Measurements from ENCODE around the gene SLC38A10.

DNA sequence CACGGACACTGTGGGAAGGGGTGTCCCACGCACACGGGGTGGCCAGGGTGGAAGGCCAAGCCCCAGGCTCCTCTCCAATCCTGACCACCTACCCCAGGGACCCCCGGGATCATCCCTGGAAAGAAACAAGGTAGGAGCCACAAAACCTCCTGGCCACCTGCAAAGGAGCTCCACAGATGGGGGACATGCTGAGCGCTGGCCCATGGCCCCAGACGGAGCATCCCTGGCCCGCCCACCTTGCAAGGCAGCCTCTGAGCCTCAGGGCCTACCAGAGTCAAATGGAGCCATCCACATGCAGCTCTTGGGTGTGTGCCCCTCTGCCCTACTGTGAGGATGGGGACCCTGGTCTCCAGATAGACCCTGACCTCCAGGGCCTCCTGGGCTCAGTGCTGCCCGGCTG, 16.3 kb downstream of the SLC38A10 start:
- no peak for TF ChIP-seq HMGA1 (CRISPR knock-in tag; conservative IDR thresholded peaks at IDR 0.05)
- TF ChIP-seq ESRRA (CRISPR knock-in tag; IDR thresholded peaks at IDR 0.05; ENCODE audit: low read depth): no peak
- no peak for TF ChIP-seq TBX2 (CRISPR knock-in tag; IDR thresholded peaks at IDR 0.05; ENCODE audit: borderline replicate concordance)
- TF ChIP-seq, protein P1, sequence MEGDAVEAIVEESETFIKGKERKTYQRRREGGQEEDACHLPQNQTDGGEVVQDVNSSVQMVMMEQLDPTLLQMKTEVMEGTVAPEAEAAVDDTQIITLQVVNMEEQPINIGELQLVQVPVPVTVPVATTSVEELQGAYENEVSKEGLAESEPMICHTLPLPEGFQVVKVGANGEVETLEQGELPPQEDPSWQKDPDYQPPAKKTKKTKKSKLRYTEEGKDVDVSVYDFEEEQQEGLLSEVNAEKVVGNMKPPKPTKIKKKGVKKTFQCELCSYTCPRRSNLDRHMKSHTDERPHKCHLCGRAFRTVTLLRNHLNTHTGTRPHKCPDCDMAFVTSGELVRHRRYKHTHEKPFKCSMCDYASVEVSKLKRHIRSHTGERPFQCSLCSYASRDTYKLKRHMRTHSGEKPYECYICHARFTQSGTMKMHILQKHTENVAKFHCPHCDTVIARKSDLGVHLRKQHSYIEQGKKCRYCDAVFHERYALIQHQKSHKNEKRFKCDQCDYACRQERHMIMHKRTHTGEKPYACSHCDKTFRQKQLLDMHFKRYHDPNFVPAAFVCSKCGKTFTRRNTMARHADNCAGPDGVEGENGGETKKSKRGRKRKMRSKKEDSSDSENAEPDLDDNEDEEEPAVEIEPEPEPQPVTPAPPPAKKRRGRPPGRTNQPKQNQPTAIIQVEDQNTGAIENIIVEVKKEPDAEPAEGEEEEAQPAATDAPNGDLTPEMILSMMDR (CRISPR knock-in tag; IDR thresholded peaks at IDR 0.05): no peak
- no peak for TF ChIP-seq GABPB1 (CRISPR knock-in tag; IDR thresholded peaks at IDR 0.05)
- TF ChIP-seq MZF1 (CRISPR knock-in tag; IDR thresholded peaks at IDR 0.05; ENCODE audit: borderline replicate concordance): no peak
- TF ChIP-seq, protein P2, sequence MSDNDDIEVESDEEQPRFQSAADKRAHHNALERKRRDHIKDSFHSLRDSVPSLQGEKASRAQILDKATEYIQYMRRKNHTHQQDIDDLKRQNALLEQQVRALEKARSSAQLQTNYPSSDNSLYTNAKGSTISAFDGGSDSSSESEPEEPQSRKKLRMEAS (IDR thresholded peaks at IDR 0.05): no peak
- TF ChIP-seq ZFX (CRISPR knock-in tag; IDR thresholded peaks at IDR 0.05; ENCODE audit: low read depth): no peak
- TF ChIP-seq ASH2L (IDR thresholded peaks at IDR 0.05; ENCODE audit: insufficient read length, low read depth, low read length): no peak

Data from HepG2 (cell line).